ENCODE results near the gene MUC2. TPM values are rescaled to one million over a fixed set of nuclear protein-coding genes. Genes with fewer than 3 reads are reported as not detected.

Gene MUC2
- total and polyA plus RNA-seq, 2 experiments from 2014 or later: 0.03 TPM; not detected in 1

DNA sequence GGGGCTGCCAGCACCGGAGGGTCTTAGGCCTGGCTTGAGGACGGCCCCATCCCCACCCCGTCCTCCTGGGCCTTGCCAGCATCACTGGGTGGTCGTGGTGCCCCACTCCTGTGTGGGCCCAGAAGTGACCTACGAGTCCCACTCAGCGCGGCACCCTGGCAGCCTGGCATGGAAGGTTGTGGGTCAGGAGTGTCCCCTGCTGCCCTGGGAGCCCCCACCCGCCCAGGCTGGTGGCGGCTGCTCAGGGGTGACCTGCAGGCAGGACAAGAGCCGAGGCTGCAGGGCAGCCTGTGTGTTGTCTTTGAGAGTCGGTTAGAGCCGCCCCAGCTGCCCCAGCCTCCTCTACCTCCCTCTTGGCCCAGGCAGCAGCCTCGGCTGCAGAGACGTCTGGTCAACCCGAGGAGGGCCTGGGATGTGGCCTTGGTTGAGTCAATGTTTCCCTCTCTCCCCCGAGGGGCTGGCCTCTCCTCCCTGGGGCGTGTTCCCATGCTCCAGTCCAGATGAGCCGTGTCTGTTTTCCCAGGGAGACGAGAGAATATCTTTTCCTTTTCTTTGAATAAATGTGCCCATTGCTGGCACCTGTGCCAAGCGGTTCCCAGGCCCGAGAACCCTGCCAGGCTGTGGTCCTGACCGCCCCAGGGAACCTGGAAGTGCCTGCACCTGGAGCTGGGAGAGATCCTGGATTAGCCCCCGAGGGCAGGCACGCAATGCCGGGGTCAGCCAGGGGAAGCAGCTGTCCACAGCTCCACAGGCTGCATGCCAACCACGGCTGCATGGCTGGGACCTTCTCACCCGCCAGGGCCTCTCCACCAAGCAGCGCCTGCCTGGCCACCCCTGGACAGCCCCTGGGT is 47.4 kb downstream of the MUC2 start:
- Histone ChIP-seq H3K9me3 (ENCODE audit: low read depth) (no peaks in the 10 kb centered on the region), H3K36me3 (no peaks in the 10 kb centered on the region), H3K4me1 (ENCODE audit: low read depth) (no peaks in the 10 kb centered on the region), H3K27me3 (no peaks in the 10 kb centered on the region), H3K4me3 (no peak overlapping the region), H3K27ac (no peak overlapping the region)
- TF ChIP-seq, protein P1, sequence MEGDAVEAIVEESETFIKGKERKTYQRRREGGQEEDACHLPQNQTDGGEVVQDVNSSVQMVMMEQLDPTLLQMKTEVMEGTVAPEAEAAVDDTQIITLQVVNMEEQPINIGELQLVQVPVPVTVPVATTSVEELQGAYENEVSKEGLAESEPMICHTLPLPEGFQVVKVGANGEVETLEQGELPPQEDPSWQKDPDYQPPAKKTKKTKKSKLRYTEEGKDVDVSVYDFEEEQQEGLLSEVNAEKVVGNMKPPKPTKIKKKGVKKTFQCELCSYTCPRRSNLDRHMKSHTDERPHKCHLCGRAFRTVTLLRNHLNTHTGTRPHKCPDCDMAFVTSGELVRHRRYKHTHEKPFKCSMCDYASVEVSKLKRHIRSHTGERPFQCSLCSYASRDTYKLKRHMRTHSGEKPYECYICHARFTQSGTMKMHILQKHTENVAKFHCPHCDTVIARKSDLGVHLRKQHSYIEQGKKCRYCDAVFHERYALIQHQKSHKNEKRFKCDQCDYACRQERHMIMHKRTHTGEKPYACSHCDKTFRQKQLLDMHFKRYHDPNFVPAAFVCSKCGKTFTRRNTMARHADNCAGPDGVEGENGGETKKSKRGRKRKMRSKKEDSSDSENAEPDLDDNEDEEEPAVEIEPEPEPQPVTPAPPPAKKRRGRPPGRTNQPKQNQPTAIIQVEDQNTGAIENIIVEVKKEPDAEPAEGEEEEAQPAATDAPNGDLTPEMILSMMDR (IDR thresholded peaks at IDR 0.05; ENCODE audit: low read depth, low read length): no peak
- DNase-seq (ENCODE audit: low read depth in 1 of 2, low spot score in 1 of 2): no peak

DNA sequence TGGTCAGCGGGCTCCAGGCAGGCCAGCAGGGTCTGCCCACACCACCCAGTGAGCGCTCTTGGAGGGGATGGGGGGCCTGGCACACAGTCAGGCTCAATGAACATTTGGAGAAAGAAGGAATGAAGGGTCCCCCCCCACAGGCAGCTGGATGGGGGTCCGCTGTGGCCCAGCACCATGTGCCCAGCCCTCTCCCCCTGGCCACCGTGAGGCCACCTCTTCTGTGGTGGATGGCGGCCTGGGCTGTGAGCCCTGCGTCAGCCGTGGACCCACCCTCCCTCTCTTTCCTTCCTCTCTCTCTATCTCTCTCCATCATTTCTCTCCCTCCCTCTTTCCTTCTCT is 48.0 kb downstream of the MUC2 start:
- Histone ChIP-seq H3K36me3 (no peaks in the 10 kb centered on the region), H3K4me1 (ENCODE audit: low read depth) (no peaks in the 10 kb centered on the region), H3K4me3 (no peak overlapping the region), H3K9me3 (ENCODE audit: low read depth) (no peaks in the 10 kb centered on the region), H3K27ac (no peak overlapping the region), H3K27me3 (no peaks in the 10 kb centered on the region)
- TF ChIP-seq, protein P1 (IDR thresholded peaks at IDR 0.05; ENCODE audit: low read depth, low read length): no peak
- no peak for DNase-seq (ENCODE audit: low read depth in 1 of 2, low spot score in 1 of 2)

DNA sequence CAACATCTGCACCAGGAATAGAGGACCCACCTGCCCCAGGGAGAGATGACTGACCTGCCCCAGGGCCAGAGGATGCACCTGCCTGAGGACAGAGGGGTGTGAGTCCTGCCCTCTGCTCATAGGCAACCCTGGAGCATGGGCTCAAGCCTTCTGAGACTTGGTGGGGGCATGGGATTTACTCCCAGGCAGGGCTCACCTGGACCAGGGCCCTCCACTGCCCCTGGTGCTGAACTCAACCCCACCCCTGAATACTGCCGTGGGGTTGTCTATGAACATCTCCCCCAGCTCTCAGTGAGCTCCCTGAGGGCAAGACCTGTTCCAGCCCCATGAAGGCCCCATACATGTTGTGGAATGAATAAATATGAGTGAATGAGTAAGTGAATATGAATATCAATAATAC is 49.3 kb downstream of the MUC2 start:
- no peaks in the 10 kb centered on the region for H3K4me1 ChIP-seq (ENCODE audit: low read depth)
- H3K27ac ChIP-seq: no peak overlapping the region
- no peaks in the 10 kb centered on the region for H3K27me3 ChIP-seq
- no peak overlapping the region for H3K4me3 ChIP-seq
- H3K36me3 ChIP-seq: no peaks in the 10 kb centered on the region
- TF ChIP-seq, protein P1 (IDR thresholded peaks at IDR 0.05; ENCODE audit: low read depth, low read length): no peak
- no peaks in the 10 kb centered on the region for H3K9me3 ChIP-seq (ENCODE audit: low read depth)
- no peak for DNase-seq (ENCODE audit: low read depth in 1 of 2, low spot score in 1 of 2)

Other genes starting within 250 kb of the MUC2 start
- gene CRACR2B, start 247.0 kb upstream of the MUC2 start, total RNA-seq: 43.9 and 91.0 TPM in 2 replicates
- gene CRACR2B, start 247.0 kb upstream of the MUC2 start, polyA plus RNA-seq: 84.5 and 113 TPM in 2 replicates
- gene CD151, start 241.9 kb upstream of the MUC2 start, total RNA-seq: 146 and 177 TPM in 2 replicates
- gene CD151, start 241.9 kb upstream of the MUC2 start, polyA plus RNA-seq: 210 and 290 TPM in 2 replicates
- gene POLR2L, start 232.3 kb upstream of the MUC2 start, total RNA-seq: 67.3 and 152 TPM in 2 replicates
- gene POLR2L, start 232.3 kb upstream of the MUC2 start, polyA plus RNA-seq: 317 and 482 TPM in 2 replicates
- 85.3 and 140 TPM in 2 replicates for gene TSPAN4, start 232.0 kb upstream of the MUC2 start, total RNA-seq
- gene TSPAN4, start 232.0 kb upstream of the MUC2 start, polyA plus RNA-seq: 79.1 and 125 TPM in 2 replicates
- gene CHID1, start 164.1 kb upstream of the MUC2 start, total RNA-seq: 58.1 and 67.7 TPM in 2 replicates
- 145 and 187 TPM in 2 replicates for gene CHID1, start 164.1 kb upstream of the MUC2 start, polyA plus RNA-seq
- 54.7 and 77.6 TPM in 2 replicates for gene AP2A2, start 149.0 kb upstream of the MUC2 start, total RNA-seq
- gene AP2A2, start 149.0 kb upstream of the MUC2 start, polyA plus RNA-seq: 47.6 and 67.6 TPM in 2 replicates
- not detected in 2 replicates for gene MUC6, start 38.2 kb upstream of the MUC2 start, total RNA-seq
- gene MUC6, start 38.2 kb upstream of the MUC2 start, polyA plus RNA-seq: not detected in 2 replicates
- gene MUC5AC, start 83.1 kb downstream of the MUC2 start, total RNA-seq: not detected in 2 replicates
- not detected in 2 replicates for gene MUC5AC, start 83.1 kb downstream of the MUC2 start, polyA plus RNA-seq
- gene MUC5B, start 148.2 kb downstream of the MUC2 start, total RNA-seq: not detected in 2 replicates
- not detected in 2 replicates for gene MUC5B, start 148.2 kb downstream of the MUC2 start, polyA plus RNA-seq
- 34.7 and 39.0 TPM in 2 replicates for gene TOLLIP, start 234.8 kb downstream of the MUC2 start, total RNA-seq
- gene TOLLIP, start 234.8 kb downstream of the MUC2 start, polyA plus RNA-seq: 58.7 and 61.8 TPM in 2 replicates